Measurements from ENCODE around the gene NEB.

Gene NEB

GRCh38 chr2:151533127-151533526, 201.1 kb downstream of the NEB start:
- no peak for DNase-seq

- no peak for DNase-seq
Observed at GRCh38 chr2:151526572-151527090, 207.6 kb downstream of the NEB start.

- no peak for DNase-seq
Observed at GRCh38 chr2:151525821-151526373, 208.4 kb downstream of the NEB start.

- no peak for DNase-seq
Observed at GRCh38 chr2:151523850-151524249, 210.4 kb downstream of the NEB start.

GRCh38 chr2:151522556-151522955, 211.7 kb downstream of the NEB start:
- DNase-seq = no peak

- DNase-seq = no peak
Observed at GRCh38 chr2:151520976-151521375, 213.3 kb downstream of the NEB start.

- DNase-seq = no peak
Observed at GRCh38 chr2:151518802-151519201, 215.5 kb downstream of the NEB start.

- no peak for DNase-seq
Observed at GRCh38 chr2:151508519-151508918, 225.8 kb downstream of the NEB start.

- no peak for DNase-seq
Observed at GRCh38 chr2:151506170-151506569, 228.1 kb downstream of the NEB start.

GRCh38 chr2:151498178-151498577, 236.1 kb downstream of the NEB start:
- DNase-seq = no peak

- DNase-seq = no peak
Observed at GRCh38 chr2:151491496-151491895, 242.8 kb downstream of the NEB start.

- DNase-seq = no peak
Observed at GRCh38 chr2:151490276-151490675, 244.0 kb downstream of the NEB start.

GRCh38 chr2:151486053-151486452, 248.2 kb downstream of the NEB start:
- DNase-seq = no peak

- DNase-seq = no peak
Observed at GRCh38 chr2:151484100-151484499, 250.2 kb downstream of the NEB start.

- DNase-seq = no peak
Observed at GRCh38 chr2:151483546-151483945, 250.7 kb downstream of the NEB start.

GRCh38 chr2:151482171-151482725, 252.0 kb downstream of the NEB start:
- DNase-seq = peak; percentile 6

GRCh38 chr2:151481744-151482143, 252.5 kb downstream of the NEB start:
- DNase-seq = no peak

- no peak for DNase-seq
Observed at GRCh38 chr2:151478011-151478410, 256.3 kb downstream of the NEB start.

- no peak for DNase-seq
Observed at GRCh38 chr2:151476287-151476686, 258.0 kb downstream of the NEB start.

- DNase-seq = peak; percentile 59
Observed at GRCh38 chr2:151475071-151475470, 259.2 kb downstream of the NEB start.

- DNase-seq = no peak
Observed at GRCh38 chr2:151472966-151473365, 261.3 kb downstream of the NEB start.

- no peak for DNase-seq
Observed at GRCh38 chr2:151470556-151470955, 263.7 kb downstream of the NEB start.

GRCh38 chr2:151465771-151466170, 268.5 kb downstream of the NEB start:
- DNase-seq = no peak

- no peak for DNase-seq
Observed at GRCh38 chr2:151459358-151459757, 274.9 kb downstream of the NEB start.

- no peak for DNase-seq
Observed at GRCh38 chr2:151439127-151439526, 295.1 kb downstream of the NEB start.

Data from suppressor macrophage treated with lipopolysaccharide for 4 hours (primary cell).